ENCODE data around the gene CRKL.
"Not testable (repeated sequence)": the region's sequence is repeated elsewhere in the genome, so short reads cannot be mapped to it uniquely, and the experiment has no call there.

CRKL gene

DNA sequence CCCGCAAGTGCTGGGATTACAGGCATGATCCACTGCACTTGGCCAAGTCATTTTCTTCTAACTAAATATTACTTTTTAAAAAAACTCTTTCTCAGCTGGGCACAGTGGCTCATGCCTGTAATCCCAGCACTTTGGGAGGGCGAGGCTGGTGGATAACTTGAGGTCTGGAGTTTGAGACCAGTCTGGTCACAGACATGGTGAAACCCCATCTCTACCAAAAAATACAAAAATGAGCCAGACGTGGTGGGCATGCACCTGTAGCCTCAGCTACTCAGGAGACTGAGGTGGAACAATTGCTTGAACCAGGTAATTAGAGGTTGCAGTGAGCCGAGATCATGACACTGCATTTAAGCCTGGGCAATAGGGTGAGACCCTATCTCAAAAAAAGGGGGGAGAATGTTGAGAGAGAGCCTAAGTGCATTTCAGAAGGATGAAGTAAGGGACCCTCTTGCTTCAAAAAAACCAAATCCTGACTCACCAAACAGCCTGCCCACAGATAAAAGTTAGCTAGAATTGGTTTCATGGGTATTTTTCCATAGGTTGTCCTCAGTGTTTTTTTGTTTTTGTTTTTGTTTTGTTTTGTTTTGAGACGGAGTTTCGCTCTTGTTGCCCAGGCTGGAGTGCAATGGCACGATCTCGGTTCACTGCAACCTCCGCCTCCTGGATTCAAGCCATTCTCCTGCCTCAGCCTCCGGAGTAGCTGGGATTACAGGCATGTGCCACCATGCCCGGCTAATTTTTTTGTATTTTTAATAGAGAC, 18.8 kb downstream of the CRKL start:
- not testable (repeated sequence) for H3K4me2 ChIP-seq (ENCODE audit: low read depth, low read length, poor library complexity, severe bottlenecking); H3K9ac ChIP-seq (ENCODE audit: low read depth, low read length, poor library complexity, severe bottlenecking); H3K27me3 ChIP-seq (ENCODE audit: insufficient read depth, low read length, poor library complexity, severe bottlenecking); H2AFZ ChIP-seq (ENCODE audit: low read length); H3K9me3 ChIP-seq (ENCODE audit: insufficient read depth, low read depth, low read length); H3F3A ChIP-seq (ENCODE audit: low read depth); H3K4me1 ChIP-seq (ENCODE audit: insufficient read depth, low read length, poor library complexity, severe bottlenecking); H3K4me3 ChIP-seq (ENCODE audit: low read length, poor library complexity, severe bottlenecking); H3K9me2 ChIP-seq (replicated peaks; ENCODE audit: low read depth, low read length)
- Histone ChIP-seq H3K79me2 (ENCODE audit: insufficient read depth, low read length) (peaks cover 100% of the 10 kb centered on the region), H3K36me3 (ENCODE audit: insufficient read depth, low read length) (peaks cover 63% of the 10 kb centered on the region), H4K20me1 (ENCODE audit: insufficient read depth, low read length, poor library complexity, severe bottlenecking) (peaks cover 92% of the 10 kb centered on the region)

DNA sequence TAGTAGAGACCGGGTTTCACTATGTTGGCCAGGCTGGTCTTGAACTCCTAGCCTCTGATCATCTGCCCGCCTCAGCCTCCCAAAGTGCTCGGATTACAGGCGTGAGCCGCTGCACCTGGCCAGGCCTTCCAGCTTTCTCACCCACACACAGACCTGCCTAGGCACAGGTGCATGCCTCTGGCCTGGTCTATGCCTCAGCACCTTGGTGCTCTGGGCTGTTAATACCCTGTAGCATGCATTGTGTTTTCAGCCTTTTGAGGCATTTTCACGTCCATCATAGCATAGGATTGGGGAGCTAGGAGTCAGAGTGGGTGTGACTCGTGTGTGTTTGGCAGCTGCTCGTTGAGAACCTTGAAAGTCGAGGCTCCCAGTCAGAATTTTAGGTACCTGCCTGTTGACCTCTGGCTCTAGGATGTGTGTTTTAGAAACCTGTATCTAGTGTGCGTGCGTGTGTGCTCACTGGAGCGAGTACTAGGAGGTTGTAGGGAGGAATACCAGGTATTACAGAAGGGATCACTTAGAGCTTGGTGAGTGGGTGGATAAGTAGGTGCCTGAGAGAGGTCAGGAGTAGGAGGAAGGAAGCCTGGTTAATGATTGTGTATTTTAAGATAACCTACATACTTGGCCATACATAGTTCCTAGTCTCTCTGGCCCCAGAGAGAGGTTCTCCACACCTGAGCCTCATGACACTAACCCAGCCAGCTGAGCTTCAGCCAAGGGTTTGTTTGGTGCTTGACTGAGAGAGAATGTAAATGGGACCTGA, 20.0 kb downstream of the CRKL start:
- Histone ChIP-seq H3K9ac (ENCODE audit: low read depth, low read length, poor library complexity, severe bottlenecking) (no peak overlapping the region), H3K27me3 (ENCODE audit: insufficient read depth, low read length, poor library complexity, severe bottlenecking) (no peaks in the 10 kb centered on the region), H3K4me3 (ENCODE audit: low read length, poor library complexity, severe bottlenecking) (no peak overlapping the region), H3K4me2 (ENCODE audit: low read depth, low read length, poor library complexity, severe bottlenecking) (peak overlapping the region; percentile 22), H3K4me1 (ENCODE audit: insufficient read depth, low read length, poor library complexity, severe bottlenecking) (peaks cover 5% of the 10 kb centered on the region), H3K36me3 (ENCODE audit: insufficient read depth, low read length) (peaks cover 72% of the 10 kb centered on the region), H3K9me3 (ENCODE audit: insufficient read depth, low read depth, low read length) (no peaks in the 10 kb centered on the region), H3K79me2 (ENCODE audit: insufficient read depth, low read length) (peaks cover 98% of the 10 kb centered on the region), H4K20me1 (ENCODE audit: insufficient read depth, low read length, poor library complexity, severe bottlenecking) (peaks cover 92% of the 10 kb centered on the region), H3K9me2 (replicated peaks; ENCODE audit: low read depth, low read length) (no peaks in the 10 kb centered on the region), H3F3A (ENCODE audit: low read depth) (no peaks in the 10 kb centered on the region), H2AFZ (ENCODE audit: low read length) (no peak overlapping the region)
- no peak for TF ChIP-seq EZH2phosphoT487 (IDR thresholded peaks at IDR 0.05; ENCODE audit: borderline replicate concordance)
- TF ChIP-seq, protein P1, sequence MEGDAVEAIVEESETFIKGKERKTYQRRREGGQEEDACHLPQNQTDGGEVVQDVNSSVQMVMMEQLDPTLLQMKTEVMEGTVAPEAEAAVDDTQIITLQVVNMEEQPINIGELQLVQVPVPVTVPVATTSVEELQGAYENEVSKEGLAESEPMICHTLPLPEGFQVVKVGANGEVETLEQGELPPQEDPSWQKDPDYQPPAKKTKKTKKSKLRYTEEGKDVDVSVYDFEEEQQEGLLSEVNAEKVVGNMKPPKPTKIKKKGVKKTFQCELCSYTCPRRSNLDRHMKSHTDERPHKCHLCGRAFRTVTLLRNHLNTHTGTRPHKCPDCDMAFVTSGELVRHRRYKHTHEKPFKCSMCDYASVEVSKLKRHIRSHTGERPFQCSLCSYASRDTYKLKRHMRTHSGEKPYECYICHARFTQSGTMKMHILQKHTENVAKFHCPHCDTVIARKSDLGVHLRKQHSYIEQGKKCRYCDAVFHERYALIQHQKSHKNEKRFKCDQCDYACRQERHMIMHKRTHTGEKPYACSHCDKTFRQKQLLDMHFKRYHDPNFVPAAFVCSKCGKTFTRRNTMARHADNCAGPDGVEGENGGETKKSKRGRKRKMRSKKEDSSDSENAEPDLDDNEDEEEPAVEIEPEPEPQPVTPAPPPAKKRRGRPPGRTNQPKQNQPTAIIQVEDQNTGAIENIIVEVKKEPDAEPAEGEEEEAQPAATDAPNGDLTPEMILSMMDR (conservative IDR thresholded peaks at IDR 0.05; ENCODE audit: low read length) = no peak

DNA sequence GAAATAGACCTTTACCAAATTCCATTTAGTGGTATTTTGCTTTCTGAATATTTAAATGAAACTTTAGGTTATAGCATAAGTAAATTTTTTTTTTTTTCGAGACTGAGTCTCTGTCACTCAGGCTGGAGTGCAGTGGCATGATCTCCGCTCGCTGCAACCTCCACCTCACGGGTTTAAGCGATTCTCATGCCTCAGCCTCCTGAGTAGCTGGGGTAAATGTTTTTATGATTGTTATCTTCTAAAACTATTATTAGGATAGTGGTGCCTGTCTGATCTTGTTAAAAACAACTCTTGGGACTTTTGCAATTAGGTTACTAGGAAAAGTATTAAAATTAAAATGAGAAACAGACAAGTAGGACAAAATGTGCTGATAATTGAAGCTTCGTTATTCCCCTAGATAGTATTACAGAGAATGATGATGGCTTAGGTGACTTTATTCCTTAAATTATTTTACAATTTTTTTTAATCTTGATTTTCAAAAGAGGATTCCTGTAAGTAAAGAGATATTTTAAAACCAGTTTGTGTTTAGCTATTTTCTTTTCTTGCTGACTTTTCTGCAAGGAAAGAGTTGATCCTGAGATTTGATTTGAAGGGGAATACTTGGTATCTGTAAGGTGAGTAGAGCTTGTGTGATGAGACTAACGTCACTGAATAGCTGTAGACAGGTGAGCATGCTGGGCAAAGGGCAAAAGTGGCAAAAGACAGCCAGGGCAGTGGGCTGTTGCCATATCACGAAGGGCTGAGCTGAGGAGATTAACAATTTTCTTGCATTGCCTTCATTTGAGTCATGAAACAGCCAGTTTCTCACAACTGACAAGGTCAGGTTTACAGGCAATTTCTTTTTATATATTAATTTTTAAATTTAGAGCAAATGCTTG, 20.8 kb downstream of the CRKL start:
- Histone ChIP-seq H3K36me3 (ENCODE audit: insufficient read depth, low read length) (peaks cover 80% of the 10 kb centered on the region), H2AFZ (ENCODE audit: low read length) (no peak overlapping the region), H3K27me3 (ENCODE audit: insufficient read depth, low read length, poor library complexity, severe bottlenecking) (no peaks in the 10 kb centered on the region), H3K9ac (ENCODE audit: low read depth, low read length, poor library complexity, severe bottlenecking) (no peak overlapping the region), H3K79me2 (ENCODE audit: insufficient read depth, low read length) (peaks cover 98% of the 10 kb centered on the region), H3F3A (ENCODE audit: low read depth) (no peaks in the 10 kb centered on the region), H3K4me2 (ENCODE audit: low read depth, low read length, poor library complexity, severe bottlenecking) (peak overlapping the region; percentile 22), H3K4me1 (ENCODE audit: insufficient read depth, low read length, poor library complexity, severe bottlenecking) (peaks cover 5% of the 10 kb centered on the region), H3K9me3 (ENCODE audit: insufficient read depth, low read depth, low read length) (no peaks in the 10 kb centered on the region), H3K4me3 (ENCODE audit: low read length, poor library complexity, severe bottlenecking) (no peak overlapping the region), H3K9me2 (replicated peaks; ENCODE audit: low read depth, low read length) (no peaks in the 10 kb centered on the region), H4K20me1 (ENCODE audit: insufficient read depth, low read length, poor library complexity, severe bottlenecking) (peaks cover 91% of the 10 kb centered on the region)
- TF ChIP-seq, protein P1 (conservative IDR thresholded peaks at IDR 0.05; ENCODE audit: low read length) = no peak
- TF ChIP-seq EZH2phosphoT487 (IDR thresholded peaks at IDR 0.05; ENCODE audit: borderline replicate concordance) = no peak

DNA sequence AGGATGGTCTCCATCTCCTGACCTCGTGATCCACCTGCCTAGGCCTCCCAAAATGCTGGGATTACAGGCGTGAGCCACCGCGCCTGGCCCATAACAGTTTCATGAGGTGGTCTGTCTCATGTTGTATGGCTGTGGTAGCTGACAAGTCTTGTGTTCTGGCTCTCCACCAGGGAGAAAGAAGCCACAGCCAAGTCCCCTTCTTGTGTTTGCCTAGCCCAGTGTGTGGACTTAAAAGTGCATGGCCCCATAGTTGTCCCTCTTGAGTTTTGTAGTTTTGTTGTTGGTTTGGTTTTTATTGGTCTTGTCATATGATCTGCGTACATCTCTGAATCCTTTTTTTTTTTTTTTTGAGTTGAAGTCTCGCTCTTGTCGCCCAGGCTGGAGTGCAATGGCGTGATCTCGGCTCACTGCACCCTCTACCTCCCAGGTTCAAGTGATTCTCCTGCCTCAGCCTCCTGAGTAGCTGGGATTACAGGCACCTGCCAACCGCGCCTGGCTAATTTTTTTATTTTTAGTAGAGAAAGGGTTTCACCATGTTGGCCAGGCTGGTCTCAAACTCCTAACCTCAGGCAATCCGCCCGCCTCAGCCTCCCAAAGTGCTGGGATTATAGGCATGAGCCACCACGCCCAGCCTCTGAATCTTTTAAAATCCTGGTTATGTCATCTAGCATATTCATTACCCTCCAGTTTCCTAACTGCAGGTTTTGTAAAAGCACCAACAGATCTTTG, 22.4 kb downstream of the CRKL start:
- Histone ChIP-seq H3K36me3 (ENCODE audit: insufficient read depth, low read length) (peaks cover 78% of the 10 kb centered on the region), H4K20me1 (ENCODE audit: insufficient read depth, low read length, poor library complexity, severe bottlenecking) (peaks cover 91% of the 10 kb centered on the region), H3K79me2 (ENCODE audit: insufficient read depth, low read length) (peaks cover 98% of the 10 kb centered on the region)
- not testable (repeated sequence) for H2AFZ ChIP-seq (ENCODE audit: low read length); H3K9me3 ChIP-seq (ENCODE audit: insufficient read depth, low read depth, low read length); H3F3A ChIP-seq (ENCODE audit: low read depth); H3K9ac ChIP-seq (ENCODE audit: low read depth, low read length, poor library complexity, severe bottlenecking); H3K4me2 ChIP-seq (ENCODE audit: low read depth, low read length, poor library complexity, severe bottlenecking); H3K4me3 ChIP-seq (ENCODE audit: low read length, poor library complexity, severe bottlenecking); H3K9me2 ChIP-seq (replicated peaks; ENCODE audit: low read depth, low read length); H3K4me1 ChIP-seq (ENCODE audit: insufficient read depth, low read length, poor library complexity, severe bottlenecking); H3K27me3 ChIP-seq (ENCODE audit: insufficient read depth, low read length, poor library complexity, severe bottlenecking)

Data from Loucy (cell line).